HepG2 (cell line): Measurements from ENCODE around the gene CGNL1. TPM values are rescaled to one million over a fixed set of nuclear protein-coding genes. Genes with fewer than 3 reads are reported as not detected.

Source experiments
- ATAC-seq: fragments of 200-7000 bp; cut with Tn5 transposase; 3 replicates; pipeline ENCODE4 v1.9.1; 2020; ENCODE audit warnings: mild to moderate bottlenecking, moderate library complexity
- BruUV-seq: library from RNA; stranded (reverse); fragments of 400-500 nt; replicated peaks from 2 replicates; lab custom pipeline; 2021; lab: Mats Ljungman, UMichigan
- CTCF ChIA-PET: fragments of 300-600 bp; formaldehyde crosslinking; extraction: SDS; loops from one replicate; lab custom pipeline; 2021; ENCODE audit warnings: low total read pairs, inconsistent platforms, low intra/inter-chr PET ratio; lab: Yijun Ruan, JAX
- POLR2A ChIA-PET: fragments of 350-600 bp; sonication (Branson Sonifier 250); formaldehyde crosslinking; loops from one replicate; lab custom pipeline; 2020; ENCODE audit warnings: antibody characterized with exemption, inconsistent platforms; lab: Yijun Ruan, JAX
- DNase-seq: peaks from one replicate; pipeline ENCODE4 v3.0.0-alpha.2; 2015; ENCODE audit warnings: low spot score
- FAIRE-seq: peaks from 3 replicates; lab custom pipeline; 2011; peaks lifted over from hg19 to GRCh38; lab: Jason Lieb, UNC
- H2AFZ ChIP-seq: one replicate; pipeline ENCODE4 v1.6.1; 2011; ENCODE audit warnings: low read length, inconsistent platforms
- H3K27ac ChIP-seq: fragments of 300-600 bp; 3 replicates; pipeline ENCODE4 v1.8.0; 2011; ENCODE audit warnings: mixed run types, mild to moderate bottlenecking, mixed read lengths, low read length, inconsistent platforms; ENCODE audit not compliant: insufficient read depth; ENCODE audit errors: extremely low read length
- H3K27me3 ChIP-seq, 2 experiments: fragments of 200-600 bp in 1 of 2; 2 replicates in 1 of 2; 3 replicates in 1 of 2; pipeline versions ENCODE4 v1.6.0 to v1.8.0; 2011; ENCODE audit warnings: low read length in 2 of 2, mild to moderate bottlenecking in 2 of 2, moderate library complexity in 2 of 2, inconsistent platforms in 1 of 2; ENCODE audit not compliant: insufficient read depth in 2 of 2, control insufficient read depth in 1 of 2
- H3K36me3 ChIP-seq, 2 experiments: fragments of 200-600 bp in 1 of 2; replicated peaks in 1 of 2; 2 replicates in 1 of 2; 3 replicates in 1 of 2; pipeline versions ENCODE4 v1.5.1 to v1.8.0; 2011; ENCODE audit warnings: low read length in 2 of 2, inconsistent platforms in 1 of 2; ENCODE audit not compliant: insufficient read depth in 2 of 2, control insufficient read depth in 1 of 2
- H3K4me1 ChIP-seq: 2 replicates; pipeline ENCODE4 v1.5.1; 2012; ENCODE audit warnings: low read length, inconsistent platforms; ENCODE audit not compliant: insufficient read depth
- H3K4me2 ChIP-seq: 2 replicates; pipeline ENCODE4 v1.6.0; 2011; ENCODE audit warnings: low read depth, low read length, inconsistent platforms
- H3K4me3 ChIP-seq, 3 experiments: fragments of 200-600 bp in 1 of 3; sonication (generic), shearing (Covaris generic) in 1 of 3; replicated peaks in 1 of 3; 2 replicates each; pipeline ENCODE4 v1.5.1; 2011 to 2016; ENCODE audit warnings: low read length in 3 of 3, inconsistent platforms in 2 of 3, low read depth in 2 of 3, mild to moderate bottlenecking in 2 of 3, control low read depth in 1 of 3, mixed read lengths in 1 of 3; ENCODE audit not compliant: insufficient read depth in 1 of 3
- H3K79me2 ChIP-seq: one replicate; pipeline ENCODE4 v1.6.1; 2011; ENCODE audit warnings: low read length, inconsistent platforms; ENCODE audit not compliant: insufficient read depth
- H3K9ac ChIP-seq: 2 replicates; pipeline ENCODE4 v1.6.0; 2011; ENCODE audit warnings: mild to moderate bottlenecking, low read depth, low read length, inconsistent platforms; ENCODE audit not compliant: insufficient read depth
- H3K9me3 ChIP-seq: 2 replicates; pipeline ENCODE4 v1.5.1; 2012; ENCODE audit warnings: mild to moderate bottlenecking, low read length
- H4K20me1 ChIP-seq: 2 replicates; pipeline ENCODE4 v1.6.0; 2011; ENCODE audit warnings: inconsistent platforms, mild to moderate bottlenecking, low read length, moderate library complexity; ENCODE audit not compliant: insufficient read depth
- FOXO1 ChIP-seq: sonication (generic); formaldehyde crosslinking; IDR thresholded peaks from 2 replicates; pipeline ENCODE4 v1.4.0; 2020; ENCODE audit warnings: missing genetic modification reagents
- GZF1 ChIP-seq: sonication (generic); formaldehyde crosslinking; IDR thresholded peaks from 2 replicates; pipeline ENCODE4 v1.5.1; 2020; ENCODE audit warnings: mild to moderate bottlenecking, missing genetic modification reagents
- KMT2A ChIP-seq: sonication (generic); formaldehyde crosslinking; IDR thresholded peaks from 2 replicates; pipeline ENCODE4 v1.4.0; 2020; ENCODE audit warnings: missing genetic modification reagents
- MIXL1 ChIP-seq: IDR thresholded peaks from 2 replicates; pipeline ENCODE4 v1.6.1; 2016
- NONO ChIP-seq, 2 experiments: fragments of 450-650 bp in 1 of 2; sonication (generic) in 1 of 2; formaldehyde crosslinking in 1 of 2; IDR thresholded peaks in 1 of 2; conservative IDR thresholded peaks in 1 of 2; 2 replicates each; pipeline versions ENCODE4 v1.6.1 to v1.8.0; 2017 to 2022; ENCODE audit warnings: mild to moderate bottlenecking in 1 of 2, missing genetic modification reagents in 1 of 2, moderate library complexity in 1 of 2
- PPARG ChIP-seq: conservative IDR thresholded peaks from 2 replicates; pipeline ENCODE4 v1.6.1; 2016; ENCODE audit warnings: missing biosample characterization, missing genetic modification reagents
- RAD21 ChIP-seq: fragments of 450-650 bp; formaldehyde crosslinking; IDR thresholded peaks from 2 replicates; pipeline ENCODE4 v1.5.0; 2020; ENCODE audit warnings: mild to moderate bottlenecking
- SMC3 ChIP-seq: IDR thresholded peaks from 2 replicates; pipeline ENCODE4 v1.6.1; 2011; ENCODE audit warnings: low read length, improper control_type of control experiment
- STAG1 ChIP-seq: sonication (generic); formaldehyde crosslinking; IDR thresholded peaks from 2 replicates; pipeline ENCODE4 v1.4.0; 2020; ENCODE audit warnings: missing genetic modification reagents
- TAF1 ChIP-seq: sonication (generic); formaldehyde crosslinking; IDR thresholded peaks from 2 replicates; pipeline ENCODE4 v1.4.0; 2020; ENCODE audit warnings: missing genetic modification reagents
- ZFP36L1 ChIP-seq: sonication (generic); formaldehyde crosslinking; IDR thresholded peaks from 2 replicates; pipeline ENCODE4 v1.8.0; 2022; ENCODE audit warnings: mild to moderate bottlenecking, missing genetic modification reagents, moderate library complexity
- ZNF121 ChIP-seq: sonication (generic); formaldehyde crosslinking; IDR thresholded peaks from 2 replicates; pipeline ENCODE4 v1.5.0; 2020; ENCODE audit warnings: mild to moderate bottlenecking, missing genetic modification reagents
- ZNF460 ChIP-seq: sonication (generic); formaldehyde crosslinking; IDR thresholded peaks from 2 replicates; pipeline ENCODE4 v1.5.1; 2020; ENCODE audit warnings: missing genetic modification reagents, mild to moderate bottlenecking, borderline replicate concordance
- ZNF510 ChIP-seq: sonication (generic); formaldehyde crosslinking; IDR thresholded peaks from 2 replicates; pipeline ENCODE4 v1.4.0; 2020; ENCODE audit warnings: low read depth, mild to moderate bottlenecking, missing genetic modification reagents
- ZNF749 ChIP-seq: sonication (generic); formaldehyde crosslinking; IDR thresholded peaks from 2 replicates; pipeline ENCODE4 v1.8.0; 2022; ENCODE audit warnings: mild to moderate bottlenecking, missing genetic modification reagents, moderate library complexity, borderline replicate concordance
- ZNF841 ChIP-seq: sonication (generic); formaldehyde crosslinking; IDR thresholded peaks from 2 replicates; pipeline ENCODE4 v1.8.1; 2023; ENCODE audit warnings: missing genetic modification reagents, borderline replicate concordance
- WGBS: methylation state at CpG from one replicate; pipeline ENCODE4 v1.1.6; 2017; ENCODE audit warnings: low lambda C conversion rate; 5-methylcytosine and 5-hydroxymethylcytosine counted together
- in situ Hi-C: cut with HindIII; loops from 2 replicates; pipeline ENCODE4 v1.10.0; 2017; ENCODE audit warnings: low pct_unique_long_range_greater_than_20kb; ENCODE audit not compliant: extremely low pct_ligation_motif_present
- intact Hi-C: fragments of 100-400 bp; cut with micrococcal nuclease; formaldehyde crosslinking; loops from one replicate; pipeline ENCODE4 v1.10.0; 2022; ENCODE audit not compliant: unreplicated experiment
- polyA plus RNA-seq, 8 experiments: library from polyadenylated mRNA; depleted of rRNA in 3 of 8; stranded (reverse) in 7 of 8; unstranded in 1 of 8; fragments of >200 nt; fragmentation: Illumina TruSeq in 4 of 8; extraction: Trizol in 4 of 8; gene quantifications; 2 replicates each; pipeline versions ENCODE4 v1.2.1 to v1.2.3, GENCODE V29; 2011 to 2016; ENCODE audit warnings: low read depth in 4 of 8, missing spikeins in 1 of 8, mixed read lengths in 1 of 8; ENCODE audit not compliant: insufficient read depth in 1 of 8
- total RNA-seq, 5 experiments: library from RNA; depleted of rRNA; stranded (reverse); fragments of >200 nt; fragmentation: Illumina TruSeq; extraction: Trizol; gene quantifications; 2 replicates each; pipeline ENCODE4 v1.2.3, GENCODE V29; 2016; ENCODE audit warnings: low read depth in 1 of 5
- TF ChIP-seq, protein P1 (sequence below): sonication (generic); formaldehyde crosslinking; IDR thresholded peaks from 2 replicates; pipeline ENCODE4 v1.5.0; 2020; ENCODE audit warnings: mild to moderate bottlenecking, missing genetic modification reagents, moderate library complexity
- TF ChIP-seq, protein P2 (sequence below): sonication (generic); formaldehyde crosslinking; IDR thresholded peaks from 2 replicates; pipeline ENCODE4 v1.5.0; 2020; ENCODE audit warnings: missing genetic modification reagents, mild to moderate bottlenecking, borderline replicate concordance
- TF ChIP-seq, protein P3 (sequence below): sonication (generic); formaldehyde crosslinking; IDR thresholded peaks from 2 replicates; pipeline ENCODE4 v1.5.1; 2020; ENCODE audit warnings: mild to moderate bottlenecking, missing genetic modification reagents, borderline replicate concordance
- TF ChIP-seq, protein P4 (sequence below): IDR thresholded peaks from 2 replicates; pipeline ENCODE4 v1.6.1; 2016

CGNL1 gene
- total and polyA plus RNA-seq, 2 of the 13 experiments (the other 11 are each of a cell fraction or from before 2014, with no cell fraction given), result 5.6 to 15.6 TPM

DNA sequence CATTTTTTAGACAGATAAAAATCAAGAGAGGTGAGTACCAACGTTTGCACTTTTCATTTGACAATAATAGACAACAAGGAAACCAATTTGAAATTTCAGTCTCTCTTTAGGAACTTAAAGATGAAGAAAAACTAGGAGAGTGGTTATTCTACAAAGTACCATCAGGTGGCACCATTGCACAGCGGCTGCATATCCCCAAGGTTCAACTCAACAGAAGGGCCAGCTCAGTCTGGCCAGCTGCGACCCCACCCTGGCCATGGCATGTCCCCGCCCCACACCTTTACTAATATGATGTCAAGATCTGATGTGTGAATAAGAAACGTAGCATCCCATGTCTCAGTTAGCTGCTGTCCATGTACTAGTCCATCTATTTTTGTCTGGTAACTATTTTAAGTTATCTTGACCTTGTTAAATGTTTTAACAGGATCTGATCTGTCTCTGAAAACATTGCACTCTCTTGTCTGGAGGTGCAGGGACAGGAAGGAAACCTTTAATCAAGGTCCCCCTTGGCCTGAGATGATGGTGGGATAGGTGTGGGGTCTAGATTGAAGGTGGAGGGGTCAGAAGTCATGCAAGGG, 35.5 kb upstream of the CGNL1 start:
- WGBS, result 2% methylated on average over 5 of the region's 5 CpGs
- Histone ChIP-seq H3K9me3 (no peaks in the 10 kb centered on the region), H3K9ac (no peak overlapping the region), H3K4me3 (no peak overlapping the region), H3K36me3 (no peaks in the 10 kb centered on the region), H3K79me2 (no peaks in the 10 kb centered on the region), H3K27me3 (peaks cover 0 to 25% of the 10 kb centered on the region in 2 experiments; a peak in 3 of 5 replicates), H2AFZ (no peak overlapping the region), H3K27ac (no peak overlapping the region), H4K20me1 (no peaks in the 10 kb centered on the region), H3K4me1 (peaks cover 45% of the 10 kb centered on the region), H3K4me2 (no peak overlapping the region)
- FAIRE-seq (peak; percentile 77), DNase-seq (peak; percentile 42), ATAC-seq (peak; percentile 55)
- ChIA-PET POLR2A (interaction anchor here (1.9 kb wide), 1 partner anchor 187 kb away, joined by 13 read pairs; no protein-coding TSS in a partner anchor), CTCF (interaction anchor here (0.6 to 2.8 kb wide), 8 partner anchors 32 to 201 kb away, joined by 3 to 61 read pairs (median 4); no protein-coding TSS in a partner anchor)
- BruUV-seq, result no TSS peak
- in situ Hi-C loops (loop anchor here (5.0 kb wide), 1 partner anchor 202 kb away; no protein-coding TSS in a partner anchor), intact Hi-C loops (loop anchor here (1.0 to 5.0 kb wide), 3 partner anchors 37 to 202 kb away; partner anchors contain the start of gene CGNL1)
- TF ChIP-seq MIXL1 (CRISPR knock-in tag) (peak; percentile 27; the same call in 1 of the 2 replicates), ZFP36L1 (CRISPR knock-in tag) (no peak), ZNF749 (no peak), STAG1 (peak; percentile 98), ZNF460 (CRISPR knock-in tag) (no peak), TAF1 (CRISPR knock-in tag) (no peak), ZNF121 (CRISPR knock-in tag) (peak; percentile 68), RAD21 (CRISPR knock-in tag) (peak; percentile 91), SMC3 (peak; percentile 94), NONO (IDR thresholded peaks at IDR 0.05) (no peak), NONO (CRISPR knock-in tag; conservative IDR thresholded peaks at IDR 0.05) (no peak), PPARG (CRISPR knock-in tag) (0 out of 2 replicates have a peak, but pooled peaks have one; percentile 23), ZNF510 (CRISPR knock-in tag) (no peak), GZF1 (CRISPR knock-in tag) (no peak), FOXO1 (no peak), KMT2A (no peak), ZNF841 (no peak)
- TF ChIP-seq, protein P1, sequence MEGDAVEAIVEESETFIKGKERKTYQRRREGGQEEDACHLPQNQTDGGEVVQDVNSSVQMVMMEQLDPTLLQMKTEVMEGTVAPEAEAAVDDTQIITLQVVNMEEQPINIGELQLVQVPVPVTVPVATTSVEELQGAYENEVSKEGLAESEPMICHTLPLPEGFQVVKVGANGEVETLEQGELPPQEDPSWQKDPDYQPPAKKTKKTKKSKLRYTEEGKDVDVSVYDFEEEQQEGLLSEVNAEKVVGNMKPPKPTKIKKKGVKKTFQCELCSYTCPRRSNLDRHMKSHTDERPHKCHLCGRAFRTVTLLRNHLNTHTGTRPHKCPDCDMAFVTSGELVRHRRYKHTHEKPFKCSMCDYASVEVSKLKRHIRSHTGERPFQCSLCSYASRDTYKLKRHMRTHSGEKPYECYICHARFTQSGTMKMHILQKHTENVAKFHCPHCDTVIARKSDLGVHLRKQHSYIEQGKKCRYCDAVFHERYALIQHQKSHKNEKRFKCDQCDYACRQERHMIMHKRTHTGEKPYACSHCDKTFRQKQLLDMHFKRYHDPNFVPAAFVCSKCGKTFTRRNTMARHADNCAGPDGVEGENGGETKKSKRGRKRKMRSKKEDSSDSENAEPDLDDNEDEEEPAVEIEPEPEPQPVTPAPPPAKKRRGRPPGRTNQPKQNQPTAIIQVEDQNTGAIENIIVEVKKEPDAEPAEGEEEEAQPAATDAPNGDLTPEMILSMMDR, result peak; percentile 84
- TF ChIP-seq, protein P2, sequence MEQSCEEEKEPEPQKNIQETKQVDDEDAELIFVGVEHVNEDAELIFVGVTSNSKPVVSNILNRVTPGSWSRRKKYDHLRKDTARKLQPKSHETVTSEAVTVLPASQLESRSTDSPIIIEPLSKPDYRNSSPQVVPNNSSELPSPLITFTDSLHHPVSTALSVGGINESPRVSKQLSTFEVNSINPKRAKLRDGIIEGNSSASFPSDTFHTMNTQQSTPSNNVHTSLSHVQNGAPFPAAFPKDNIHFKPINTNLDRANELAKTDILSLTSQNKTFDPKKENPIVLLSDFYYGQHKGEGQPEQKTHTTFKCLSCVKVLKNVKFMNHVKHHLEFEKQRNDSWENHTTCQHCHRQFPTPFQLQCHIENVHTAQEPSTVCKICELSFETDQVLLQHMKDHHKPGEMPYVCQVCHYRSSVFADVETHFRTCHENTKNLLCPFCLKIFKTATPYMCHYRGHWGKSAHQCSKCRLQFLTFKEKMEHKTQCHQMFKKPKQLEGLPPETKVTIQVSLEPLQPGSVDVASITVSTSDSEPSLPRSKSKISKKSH, result no peak
- TF ChIP-seq, protein P3, sequence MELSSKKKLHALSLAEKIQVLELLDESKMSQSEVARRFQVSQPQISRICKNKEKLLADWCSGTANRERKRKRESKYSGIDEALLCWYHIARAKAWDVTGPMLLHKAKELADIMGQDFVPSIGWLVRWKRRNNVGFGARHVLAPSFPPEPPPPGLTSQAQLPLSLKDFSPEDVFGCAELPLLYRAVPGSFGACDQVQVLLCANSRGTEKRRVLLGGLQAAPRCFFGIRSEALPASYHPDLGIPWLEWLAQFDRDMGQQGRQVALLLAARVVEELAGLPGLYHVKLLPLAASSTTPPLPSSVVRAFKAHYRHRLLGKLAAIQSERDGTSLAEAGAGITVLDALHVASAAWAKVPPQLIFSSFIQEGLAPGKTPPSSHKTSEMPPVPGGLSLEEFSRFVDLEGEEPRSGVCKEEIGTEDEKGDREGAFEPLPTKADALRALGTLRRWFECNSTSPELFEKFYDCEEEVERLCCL (CRISPR knock-in tag), result no peak
- TF ChIP-seq, protein P4, sequence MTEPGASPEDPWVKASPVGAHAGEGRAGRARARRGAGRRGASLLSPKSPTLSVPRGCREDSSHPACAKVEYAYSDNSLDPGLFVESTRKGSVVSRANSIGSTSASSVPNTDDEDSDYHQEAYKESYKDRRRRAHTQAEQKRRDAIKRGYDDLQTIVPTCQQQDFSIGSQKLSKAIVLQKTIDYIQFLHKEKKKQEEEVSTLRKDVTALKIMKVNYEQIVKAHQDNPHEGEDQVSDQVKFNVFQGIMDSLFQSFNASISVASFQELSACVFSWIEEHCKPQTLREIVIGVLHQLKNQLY (CRISPR knock-in tag), result no peak
